Body of pancreas (tissue), 4 donors: ENCODE results near the gene TH.

Source experiments
- CTCF ChIP-seq, 7 experiments: fragments of 450-650 bp in 4 of 7; fragments of 200-600 bp in 3 of 7; sonication (generic) in 3 of 7; IDR thresholded peaks; one replicate each; pipeline ENCODE4 v1.5.1; 2016 to 2019; ENCODE audit warnings: antibody characterized with exemption in 7 of 7
- POLR2A ChIP-seq, 3 donors: fragments of 450-650 bp; IDR thresholded peaks; one replicate each; pipeline ENCODE4 v1.6.1; 2016; ENCODE audit warnings: antibody characterized with exemption in 3 of 3, mild to moderate bottlenecking in 2 of 3

GRCh38 chr11:2179516-2179915, 7.9 kb upstream of the TH start:
- TF ChIP-seq CTCF (IDR thresholded peaks at IDR 0.05) (no peak), POLR2A (IDR thresholded peaks at IDR 0.05) (no peak)
